HG03354 (cell line): Measurements from ENCODE around the gene MEOX2.

Experiments
- ATAC-seq: cut with Tn5 transposase; IDR thresholded peaks from one replicate; pipeline ENCODE4 v1.9.1; 2021; ENCODE audit warnings: mild to moderate bottlenecking; ENCODE audit not compliant: unreplicated experiment, poor library complexity, severe bottlenecking

MEOX2 gene

GRCh38 chr7:15571301-15571878 lies 115.1 kb downstream of the MEOX2 start:
- no peak for ATAC-seq

- ATAC-seq, result no peak
Measured at GRCh38 chr7:15567652-15568051, 118.8 kb downstream of the MEOX2 start.

DNA sequence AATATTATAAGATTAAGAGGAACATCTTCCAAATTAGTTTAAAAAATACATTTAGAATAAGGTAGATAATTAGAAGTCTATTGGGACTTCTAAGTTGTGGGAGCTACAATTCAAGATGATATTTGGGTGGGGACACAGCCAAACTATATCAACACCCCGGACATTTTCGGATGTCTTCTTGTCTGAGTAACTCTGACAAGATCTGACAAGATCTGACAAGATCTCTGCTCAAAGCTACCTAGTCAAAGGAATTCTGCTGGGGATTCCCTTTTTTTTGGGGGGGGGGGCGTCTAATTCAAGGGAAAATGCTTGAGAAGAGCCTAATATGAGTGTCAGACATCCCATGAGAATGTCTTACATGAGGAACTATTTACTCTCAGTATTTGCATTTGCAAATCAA lies 119.4 kb downstream of the MEOX2 start:
- no peak for ATAC-seq

DNA sequence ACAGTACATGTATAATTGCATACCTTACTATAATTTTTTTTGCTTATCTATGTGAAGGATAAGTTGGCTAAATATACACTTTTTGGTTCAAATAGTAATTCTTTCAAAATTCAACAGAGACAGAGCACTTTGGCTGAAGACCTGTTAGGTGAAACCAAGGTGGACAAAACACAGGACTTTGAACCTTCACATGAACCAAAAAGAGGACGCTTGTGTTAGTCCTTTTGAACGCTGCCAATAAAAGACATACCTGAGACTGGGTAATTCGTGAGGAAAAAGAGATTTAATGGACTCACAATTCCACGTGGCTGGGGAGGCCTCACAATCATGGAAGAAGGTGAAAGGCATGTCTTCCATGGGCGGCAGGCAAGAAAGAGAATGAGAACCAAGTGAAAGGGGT lies 120.0 kb downstream of the MEOX2 start:
- ATAC-seq, result no peak

DNA sequence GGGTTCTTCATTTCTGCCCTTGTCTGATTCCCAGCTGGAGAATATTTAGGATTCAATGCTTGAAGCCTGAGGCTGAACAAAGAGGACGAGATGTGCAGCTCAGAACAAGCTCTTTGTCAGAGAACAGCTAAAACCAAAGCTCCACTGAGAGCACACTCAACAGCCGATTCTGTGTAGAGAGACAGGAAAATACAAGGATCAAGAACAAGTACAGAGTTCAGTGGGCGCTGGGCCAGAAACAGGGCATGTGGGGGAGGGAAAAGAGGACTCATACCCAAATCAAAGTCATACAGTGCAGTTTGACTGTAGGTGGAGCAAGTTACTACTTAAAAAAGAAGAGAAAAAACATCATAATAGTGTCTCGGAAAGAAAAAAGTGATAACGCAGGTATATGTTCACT lies 124.6 kb downstream of the MEOX2 start, which contains the start of gene AGMO:
AGMO (minus strand) TSS at position 181 of the 400 bp plus-strand sequence.
- ATAC-seq, result no peak
